HFF-Myc (cell line): ENCODE data around the gene TESMIN.

Source experiments
- DNase-seq: peaks from one replicate; pipeline ENCODE4 v3.0.0-alpha.2; 2011; ENCODE audit warnings: low read depth; ENCODE audit errors: extremely low read depth
- H3K4me3 ChIP-seq: replicated peaks from 2 replicates; pipeline ENCODE4 v1.5.1; 2011; ENCODE audit warnings: low read depth, mild to moderate bottlenecking, control low read depth, low read length
- CTCF ChIP-seq: IDR thresholded peaks from 2 replicates; pipeline ENCODE4 v1.5.1; 2012; ENCODE audit warnings: mild to moderate bottlenecking, low read depth, low read length, control low read depth; ENCODE audit errors: missing control alignments

TESMIN gene

GRCh38 chr11:68715456-68716122, 35.7 kb downstream of the TESMIN start:
- H3K4me3 ChIP-seq: no peak overlapping the region
- DNase-seq: no peak
- TF ChIP-seq CTCF: no peak

- no peak overlapping the region for H3K4me3 ChIP-seq
- TF ChIP-seq CTCF: no peak
- no peak for DNase-seq
Observed at GRCh38 chr11:68714060-68714856, 37.1 kb downstream of the TESMIN start.

- no peak for DNase-seq
- TF ChIP-seq CTCF: no peak
- H3K4me3 ChIP-seq: no peak overlapping the region
Observed at GRCh38 chr11:68711114-68711513, 40.2 kb downstream of the TESMIN start.

- H3K4me3 ChIP-seq: no peak overlapping the region
- TF ChIP-seq CTCF: no peak
- no peak for DNase-seq
Observed at GRCh38 chr11:68710409-68710808, 40.9 kb downstream of the TESMIN start.

GRCh38 chr11:68709062-68709461, 42.3 kb downstream of the TESMIN start:
- no peak for TF ChIP-seq CTCF
- no peak overlapping the region for H3K4me3 ChIP-seq
- DNase-seq: no peak

GRCh38 chr11:68707527-68707926, 43.8 kb downstream of the TESMIN start:
- no peak for DNase-seq
- H3K4me3 ChIP-seq: no peak overlapping the region
- no peak for TF ChIP-seq CTCF
